GM23338 (cell line): Measurements from ENCODE around the gene SLC2A13. TPM values are rescaled to one million over a fixed set of nuclear protein-coding genes. Genes with fewer than 3 reads are reported as not detected.

Experiments used
- ATAC-seq: fragments of 200-7000 bp; cut with Tn5 transposase; 3 replicates; pipeline ENCODE4 v1.9.1; 2020
- DNase-seq: peaks from one replicate; pipeline ENCODE4 v3.0.0-alpha.2; 2015; ENCODE audit warnings: low spot score
- H2AFZ ChIP-seq: fragments of 200-600 bp; sonication (generic); 2 replicates; pipeline ENCODE4 v1.8.0; 2016; ENCODE audit warnings: antibody characterized with exemption, mild to moderate bottlenecking, moderate library complexity
- H3F3A ChIP-seq: fragments of 200-600 bp; sonication (generic); replicated peaks from 2 replicates; pipeline ENCODE4 v1.8.0; 2017; ENCODE audit warnings: antibody characterized with exemption, mixed run types, low read depth
- H3K27ac ChIP-seq: fragments of 200-600 bp; sonication (generic); 2 replicates; pipeline ENCODE4 v1.6.1; 2016; ENCODE audit warnings: low read depth
- H3K27me3 ChIP-seq: fragments of 200-600 bp; sonication (generic); 2 replicates; pipeline ENCODE4 v1.8.0; 2016; ENCODE audit warnings: mild to moderate bottlenecking, mixed run types, moderate library complexity; ENCODE audit not compliant: insufficient read depth
- H3K36me3 ChIP-seq: fragments of 200-600 bp; sonication (generic); 2 replicates; pipeline ENCODE4 v1.8.0; 2016; ENCODE audit warnings: mild to moderate bottlenecking; ENCODE audit not compliant: insufficient read depth
- H3K4me1 ChIP-seq: fragments of 200-600 bp; sonication (generic); 2 replicates; pipeline ENCODE4 v1.8.0; 2016; ENCODE audit warnings: mild to moderate bottlenecking, moderate library complexity; ENCODE audit not compliant: insufficient read depth
- H3K4me2 ChIP-seq: fragments of 200-600 bp; sonication (generic); 2 replicates; pipeline ENCODE4 v1.7.1; 2017; ENCODE audit warnings: mixed run types
- H3K4me3 ChIP-seq: fragments of 200-600 bp; sonication (generic); 2 replicates; pipeline ENCODE4 v1.6.1; 2016; ENCODE audit warnings: mixed run types
- H3K79me2 ChIP-seq: fragments of 200-600 bp; sonication (generic); replicated peaks from 2 replicates; pipeline ENCODE4 v1.8.0; 2017; ENCODE audit warnings: mild to moderate bottlenecking; ENCODE audit not compliant: insufficient read depth
- H3K9me2 ChIP-seq: fragments of 200-600 bp; sonication (generic); 2 replicates; pipeline ENCODE4 v1.8.0; 2017; ENCODE audit not compliant: insufficient read depth
- H4K20me1 ChIP-seq: fragments of 200-600 bp; sonication (generic); replicated peaks from 2 replicates; pipeline ENCODE4 v1.8.0; 2017; ENCODE audit warnings: mild to moderate bottlenecking; ENCODE audit not compliant: insufficient read depth
- H3K27ac Mint-ChIP-seq: 2 replicates; pipeline ENCODE4 v1.8.0; 2020; ENCODE audit warnings: inconsistent platforms, mild to moderate bottlenecking, moderate library complexity, mixed read lengths
- H3K27me3 Mint-ChIP-seq: 3 replicates; pipeline ENCODE4 v1.8.0; 2022; ENCODE audit warnings: low read depth, mild to moderate bottlenecking, moderate library complexity, mixed read lengths, inconsistent platforms; ENCODE audit not compliant: insufficient read depth, poor library complexity
- H3K36me3 Mint-ChIP-seq: 3 replicates; pipeline ENCODE4 v1.8.0; 2021; ENCODE audit warnings: low read depth, mild to moderate bottlenecking, inconsistent platforms, moderate library complexity, mixed read lengths
- H3K4me1 Mint-ChIP-seq: 3 replicates; pipeline ENCODE4 v1.8.0; 2020; ENCODE audit warnings: mild to moderate bottlenecking, inconsistent platforms, mixed read lengths
- H3K4me3 Mint-ChIP-seq: 3 replicates; pipeline ENCODE4 v1.8.0; 2021; ENCODE audit warnings: moderate library complexity, mild to moderate bottlenecking, inconsistent platforms, mixed read lengths
- H3K9me3 Mint-ChIP-seq: 3 replicates; pipeline ENCODE4 v1.8.0; 2020; ENCODE audit warnings: moderate library complexity, mild to moderate bottlenecking, inconsistent platforms, mixed read lengths
- CTCF ChIP-seq, 2 experiments: fragments of 200-600 bp in 1 of 2; sonication (generic) in 1 of 2; conservative IDR thresholded peaks; 2 replicates each; pipeline versions ENCODE4 v1.5.1 to v1.6.1; 2016 to 2017; ENCODE audit warnings: antibody characterized with exemption in 2 of 2, low read depth in 2 of 2, mild to moderate bottlenecking in 2 of 2, moderate library complexity in 1 of 2
- ZNF331 ChIP-seq: fragments of 250-450 bp; sonication (Bioruptor Pico); IDR thresholded peaks from 2 replicates; pipeline ENCODE4 v1.5.0; 2020; ENCODE audit warnings: low read depth, mild to moderate bottlenecking, moderate library complexity
- ZNF462 ChIP-seq: fragments of 250-450 bp; sonication (Bioruptor Pico); IDR thresholded peaks from 2 replicates; pipeline ENCODE4 v1.5.0; 2020; ENCODE audit warnings: mild to moderate bottlenecking, moderate library complexity
- polyA plus RNA-seq: library from polyadenylated mRNA; unstranded; fragments of >200 nt; fragmentation: Nextera tagmentation; extraction: Ambion mirVana; gene quantifications from 2 replicates; pipeline ENCODE4 v1.2.1, GENCODE V29; 2016
- total RNA-seq: library from RNA; depleted of rRNA; stranded (reverse); fragments of >200 nt; shearing (Covaris generic); gene quantifications from 2 replicates; pipeline ENCODE4 v1.2.3, GENCODE V29; 2014
- TF ChIP-seq, protein P1 (sequence below): IDR thresholded peaks from 2 replicates; pipeline ENCODE4 v1.6.1; 2016; ENCODE audit warnings: antibody characterized with exemption

Gene SLC2A13
- total and polyA plus RNA-seq, 2 experiments from 2014 or later: 6.8 to 22.7 TPM

DNA sequence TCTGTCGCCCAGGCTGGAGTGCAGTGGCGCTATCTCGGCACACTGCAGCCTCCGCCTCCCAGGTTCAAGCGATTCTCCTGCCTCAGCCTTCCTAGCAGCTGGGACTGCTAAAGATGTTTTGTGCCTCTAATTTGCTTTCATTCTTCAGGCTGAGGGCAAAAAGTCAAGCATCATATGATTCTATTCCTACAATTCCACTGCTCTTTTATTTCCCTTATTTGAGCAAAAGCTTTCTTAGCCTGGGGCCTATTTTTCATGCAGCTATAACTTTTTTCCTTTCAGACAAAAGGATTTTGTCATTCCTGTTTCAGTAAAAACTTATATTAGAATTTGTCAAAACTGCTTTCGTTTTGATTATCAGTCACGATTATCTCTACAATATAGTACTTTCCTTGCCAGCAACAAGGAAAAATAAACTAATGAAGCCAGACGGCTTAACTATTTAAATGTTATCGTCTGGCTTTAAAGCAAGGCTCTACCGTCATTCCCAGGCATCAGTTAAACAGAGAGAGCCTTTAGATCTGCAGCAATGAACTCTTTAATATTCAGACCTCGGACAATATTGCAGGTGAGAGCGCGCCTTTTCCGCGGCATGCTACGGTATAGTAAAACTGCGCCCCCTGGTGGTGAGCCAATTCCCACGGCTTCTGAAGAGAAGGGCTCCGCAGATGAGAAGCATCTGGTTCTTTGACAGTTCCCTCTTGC is 1.4 kb upstream of the SLC2A13 start:
- no peak overlapping the region for H3K27ac ChIP-seq
- Mint-ChIP-seq H3K4me1 (peaks cover 29% of the 10 kb centered on the region), H3K36me3 (no peaks in the 10 kb centered on the region; the same call in 2 of the 3 replicates), H3K4me3 (peak overlapping the region; percentile 7; the same call in 1 of the 3 replicates), H3K27ac (no peak overlapping the region), H3K9me3 (peaks cover 4% of the 10 kb centered on the region; the same call in 1 of the 3 replicates), H3K27me3 (peaks cover 17% of the 10 kb centered on the region)
- peaks cover 12% of the 10 kb centered on the region for H3K27me3 ChIP-seq
- no peaks in the 10 kb centered on the region for H3K9me2 ChIP-seq
- TF ChIP-seq, protein P1, sequence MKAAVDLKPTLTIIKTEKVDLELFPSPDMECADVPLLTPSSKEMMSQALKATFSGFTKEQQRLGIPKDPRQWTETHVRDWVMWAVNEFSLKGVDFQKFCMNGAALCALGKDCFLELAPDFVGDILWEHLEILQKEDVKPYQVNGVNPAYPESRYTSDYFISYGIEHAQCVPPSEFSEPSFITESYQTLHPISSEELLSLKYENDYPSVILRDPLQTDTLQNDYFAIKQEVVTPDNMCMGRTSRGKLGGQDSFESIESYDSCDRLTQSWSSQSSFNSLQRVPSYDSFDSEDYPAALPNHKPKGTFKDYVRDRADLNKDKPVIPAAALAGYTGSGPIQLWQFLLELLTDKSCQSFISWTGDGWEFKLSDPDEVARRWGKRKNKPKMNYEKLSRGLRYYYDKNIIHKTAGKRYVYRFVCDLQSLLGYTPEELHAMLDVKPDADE: no peak
- peak; percentile 82 to 95 for TF ChIP-seq CTCF (conservative IDR thresholded peaks at IDR 0.05; ENCODE audit: low read depth in 2 of 2)
- peaks cover 27% of the 10 kb centered on the region for H3K4me1 ChIP-seq
- H3K4me2 ChIP-seq: peak overlapping the region; percentile 78; the same call in 1 of the 2 replicates
- peak overlapping the region; percentile 92; the same call in 1 of the 2 replicates for H2AFZ ChIP-seq
- ATAC-seq (peak; percentile 19), DNase-seq (peak; percentile 96)
- H3K36me3 ChIP-seq: no peaks in the 10 kb centered on the region
- no peak overlapping the region for H3K4me3 ChIP-seq
- H4K20me1 ChIP-seq: peaks cover 15% of the 10 kb centered on the region; the same call in 1 of the 2 replicates
- H3F3A ChIP-seq: no peaks in the 10 kb centered on the region
- peaks cover 25% of the 10 kb centered on the region for H3K79me2 ChIP-seq

- peak overlapping the region; percentile 74; the same call in 1 of the 2 replicates for H3K4me3 ChIP-seq
- Mint-ChIP-seq H3K36me3 (no peaks in the 10 kb centered on the region; the same call in 2 of the 3 replicates), H3K4me1 (peaks cover 32% of the 10 kb centered on the region), H3K9me3 (peaks cover 4% of the 10 kb centered on the region; the same call in 1 of the 3 replicates), H3K4me3 (peak overlapping the region; percentile 79), H3K27ac (no peak overlapping the region), H3K27me3 (peaks cover 17% of the 10 kb centered on the region)
- H3F3A ChIP-seq: no peaks in the 10 kb centered on the region
- no peak for ATAC-seq
- peaks cover 29% of the 10 kb centered on the region for H3K79me2 ChIP-seq
- TF ChIP-seq ZNF462: no peak
- no peak for TF ChIP-seq ZNF331
- no peak overlapping the region for H3K27ac ChIP-seq
- peaks cover 12% of the 10 kb centered on the region for H3K27me3 ChIP-seq
- peak overlapping the region; percentile 78 for H3K4me2 ChIP-seq
- H3K4me1 ChIP-seq: peaks cover 27% of the 10 kb centered on the region
- H2AFZ ChIP-seq: peak overlapping the region; percentile 92; the same call in 1 of the 2 replicates
- no peaks in the 10 kb centered on the region for H3K9me2 ChIP-seq
- peak; percentile 23 for DNase-seq
- peaks cover 15% of the 10 kb centered on the region; the same call in 1 of the 2 replicates for H4K20me1 ChIP-seq
- H3K36me3 ChIP-seq: no peaks in the 10 kb centered on the region
Measured at GRCh38 chr12:40106655-40107054, 774 bp upstream of the SLC2A13 start.
